Stimulated activated CD8-positive, alpha-beta memory T cell treated with anti-CD3 and anti-CD28 coated beads, Interleukin-7, amount 100 ng/mL, for 48 hours (primary cell): Measurements from ENCODE around the gene LYSMD1.

Experiments
- DNase-seq, 2 donors: peaks; one replicate each; pipeline ENCODE4 v3.0.0-alpha.2; 2020; ENCODE audit warnings: low read depth in 1 of 2; ENCODE audit errors: extremely low read depth in 1 of 2

Gene LYSMD1

DNA sequence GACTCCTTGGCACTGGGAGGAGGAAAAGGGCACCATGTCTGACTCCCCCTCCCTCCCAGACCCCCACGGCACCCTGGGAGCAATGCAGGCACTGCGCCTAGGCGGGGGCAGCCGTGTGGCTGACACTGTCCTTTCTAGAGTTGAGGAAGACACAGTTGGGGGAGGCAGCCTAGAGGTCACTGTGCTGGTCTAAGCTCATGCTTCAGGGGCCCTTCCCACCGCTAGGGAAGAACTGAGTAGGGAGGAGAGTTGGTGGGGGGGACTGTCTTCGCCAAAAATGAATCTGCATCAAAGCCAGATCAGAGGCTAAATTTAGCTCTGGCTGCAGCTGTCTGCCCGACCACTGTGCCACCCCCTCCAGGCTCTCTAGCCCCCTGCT, 22.7 kb downstream of the LYSMD1 start:
- DNase-seq, result no peak

DNA sequence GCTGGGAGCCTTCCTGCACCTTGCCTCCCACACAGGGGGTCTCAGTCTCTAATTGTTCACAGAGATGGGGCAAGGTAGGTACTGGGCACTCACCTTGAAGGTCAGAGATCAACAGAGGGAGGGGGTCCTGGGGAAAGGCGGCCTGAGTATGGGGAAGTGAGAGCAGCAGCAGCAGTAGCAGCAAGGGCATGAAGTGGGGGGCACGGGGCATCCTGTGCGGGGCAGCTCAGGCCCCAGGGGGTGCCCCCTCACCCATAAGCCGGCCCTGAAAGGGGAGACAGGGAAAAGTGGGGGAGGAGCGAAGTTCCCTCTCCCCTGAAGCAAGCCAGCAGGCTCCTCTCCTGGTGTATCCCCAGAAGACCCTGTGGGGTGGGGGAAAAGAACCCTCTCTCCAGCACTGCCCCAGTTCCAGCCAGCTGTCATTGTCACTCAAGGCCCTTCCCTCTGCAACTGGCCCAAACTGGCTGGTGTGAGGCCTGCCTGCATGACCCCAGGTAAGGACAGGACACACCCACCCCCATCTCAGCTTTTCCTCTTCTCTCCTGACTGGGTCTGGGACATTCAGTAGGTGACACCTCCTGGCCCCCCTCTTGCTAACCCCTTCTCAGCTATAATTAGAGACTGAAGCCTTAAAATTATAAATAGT, 23.2 kb downstream of the LYSMD1 start:
- no peak for DNase-seq

DNA sequence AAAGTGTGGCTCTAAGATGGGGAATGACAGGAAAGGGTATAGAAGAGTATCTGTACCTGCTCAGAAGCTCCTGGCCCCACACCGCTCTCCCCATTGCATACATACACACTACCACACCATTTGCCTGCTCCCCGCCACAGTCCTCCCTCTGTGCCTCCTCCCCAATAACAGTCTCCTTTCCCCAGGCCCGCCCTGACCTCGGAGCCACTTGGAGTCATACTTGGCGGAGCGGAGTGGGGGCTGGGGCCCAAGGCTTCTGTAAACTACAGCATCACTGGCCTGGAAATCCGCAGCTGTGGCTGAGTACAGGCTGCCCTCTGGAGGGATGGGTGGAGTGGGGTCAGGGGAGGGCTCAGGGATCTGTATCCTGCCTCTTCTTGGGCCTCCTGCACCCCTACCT, 27.9 kb downstream of the LYSMD1 start:
- no peak for DNase-seq

GRCh38 chr1:151135433-151136385, 30.0 kb downstream of the LYSMD1 start:
- no peak for DNase-seq

GRCh38 chr1:151134991-151135390, 30.7 kb downstream of the LYSMD1 start:
- no peak for DNase-seq

DNA sequence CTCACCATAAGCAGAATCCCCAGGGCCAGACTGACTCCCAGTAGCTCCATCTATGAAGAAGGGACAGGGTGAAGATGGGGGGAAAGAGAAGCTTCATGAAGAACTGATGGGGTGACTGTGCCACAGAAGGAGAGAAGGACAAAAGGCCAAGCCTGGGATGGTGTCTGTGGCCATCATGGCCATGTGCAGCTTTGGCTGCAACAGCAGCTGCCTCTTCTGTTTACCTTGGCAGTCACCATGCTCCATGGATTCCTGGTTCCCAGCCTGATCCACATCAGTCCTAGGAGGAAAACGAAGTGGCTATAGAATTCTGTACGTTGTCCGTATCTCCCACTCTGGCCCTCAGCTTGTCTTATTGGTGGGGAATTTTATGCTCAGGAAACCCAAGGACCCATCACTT, 31.3 kb downstream of the LYSMD1 start:
- no peak for DNase-seq

- DNase-seq, result no peak
These were observed 32.5 kb downstream of the LYSMD1 start for GRCh38 chr1:151133018-151133806.

DNA sequence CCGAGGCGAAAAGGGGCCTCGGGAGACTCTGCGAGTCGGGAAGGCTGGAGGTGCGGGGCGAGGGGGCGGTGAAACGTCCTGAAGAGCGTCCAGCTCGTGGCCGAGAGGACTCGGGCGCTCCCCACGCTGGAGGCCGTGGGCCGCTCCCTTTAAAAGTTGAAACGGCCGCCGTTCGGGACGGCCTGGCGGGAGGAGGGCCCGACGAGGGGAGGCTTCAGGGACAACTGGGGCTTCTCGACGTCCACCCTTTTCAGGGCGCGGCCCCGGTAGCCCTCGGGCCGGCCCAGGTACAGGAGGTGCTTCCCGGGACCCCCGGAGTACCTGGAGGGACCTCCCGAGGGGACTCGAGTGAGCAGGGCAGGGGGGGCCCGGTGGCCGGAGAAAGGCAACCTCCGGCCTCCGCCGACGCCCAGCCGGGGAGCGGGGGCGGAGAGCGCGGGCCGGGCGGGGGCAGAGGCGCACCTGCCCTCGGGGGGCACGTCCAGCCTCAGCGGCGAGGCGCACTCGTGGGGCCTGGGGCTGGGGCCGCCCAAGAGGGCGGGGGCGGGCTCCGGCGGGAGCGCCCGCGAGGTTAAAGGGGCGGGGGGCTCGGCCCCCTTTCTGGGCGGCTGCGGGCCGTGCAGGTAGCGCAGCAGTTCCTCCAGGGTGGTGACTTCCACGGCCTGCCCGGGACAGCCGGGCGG, 33.2 kb downstream of the LYSMD1 start:
- no peak for DNase-seq

DNA sequence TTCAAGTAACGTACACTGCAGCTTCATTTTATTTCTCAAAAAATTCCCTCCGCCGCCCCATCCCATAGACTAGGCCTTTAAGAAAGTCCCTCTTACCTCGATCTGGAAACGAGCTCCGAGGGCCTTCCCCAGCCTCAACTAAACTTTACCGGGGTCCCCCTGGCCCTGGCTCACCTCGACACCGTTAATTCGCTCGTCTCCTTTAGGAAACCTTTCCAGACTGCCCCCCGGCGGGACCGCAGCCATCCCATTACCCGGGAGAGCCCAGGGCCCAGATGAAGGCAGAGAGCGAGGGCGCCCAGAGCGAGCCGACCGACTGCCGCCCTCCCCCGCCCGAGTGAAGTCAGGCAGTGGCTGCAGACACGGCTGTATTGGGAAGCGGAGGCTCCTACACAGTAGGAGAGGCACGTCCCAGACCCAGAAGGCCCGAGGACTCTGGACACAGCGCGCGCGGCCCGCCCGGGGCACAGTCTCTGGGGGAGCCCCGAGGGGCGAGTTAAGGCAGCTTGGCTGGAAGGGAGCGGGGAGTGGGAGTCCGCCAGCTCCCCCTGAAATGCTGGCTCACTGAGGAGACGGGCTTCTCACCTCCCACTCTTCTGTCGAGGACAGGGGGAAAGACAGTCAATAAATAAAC, 33.9 kb downstream of the LYSMD1 start:
- no peak for DNase-seq

DNA sequence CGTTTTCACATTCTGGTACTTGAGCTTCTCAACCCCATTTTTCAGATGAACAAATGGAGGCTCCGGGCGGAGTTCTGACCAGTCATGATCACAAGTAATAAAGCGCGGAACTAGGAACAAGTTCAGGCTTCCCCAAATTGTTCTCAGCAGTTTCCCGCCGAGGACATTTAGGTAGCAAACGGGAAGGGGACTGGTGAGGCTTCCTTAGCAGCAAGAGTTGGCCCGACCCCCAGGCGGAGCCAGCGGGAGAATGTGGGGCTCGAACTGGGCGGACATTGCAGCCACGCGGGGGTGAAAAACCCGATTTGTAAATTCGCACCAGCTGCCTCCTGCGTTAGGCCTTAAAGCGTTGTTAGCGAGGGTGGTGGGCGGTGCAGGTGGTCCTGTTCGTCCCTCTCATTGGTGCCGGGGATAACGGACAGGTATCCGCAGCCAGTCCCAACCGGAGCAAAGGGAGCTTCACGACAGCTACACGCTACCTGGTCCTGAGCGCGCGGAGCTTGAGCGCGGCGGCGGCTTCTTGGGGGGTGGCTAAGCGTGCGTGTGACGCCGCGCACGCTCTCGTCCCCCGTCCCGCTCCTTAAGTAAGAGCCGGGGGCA, 34.6 kb downstream of the LYSMD1 start:
- peak; percentile 70 to 90 for DNase-seq

GRCh38 chr1:151128800-151129199, 36.9 kb downstream of the LYSMD1 start:
- no peak for DNase-seq

GRCh38 chr1:151124763-151125403, 40.8 kb downstream of the LYSMD1 start:
- no peak for DNase-seq

DNA sequence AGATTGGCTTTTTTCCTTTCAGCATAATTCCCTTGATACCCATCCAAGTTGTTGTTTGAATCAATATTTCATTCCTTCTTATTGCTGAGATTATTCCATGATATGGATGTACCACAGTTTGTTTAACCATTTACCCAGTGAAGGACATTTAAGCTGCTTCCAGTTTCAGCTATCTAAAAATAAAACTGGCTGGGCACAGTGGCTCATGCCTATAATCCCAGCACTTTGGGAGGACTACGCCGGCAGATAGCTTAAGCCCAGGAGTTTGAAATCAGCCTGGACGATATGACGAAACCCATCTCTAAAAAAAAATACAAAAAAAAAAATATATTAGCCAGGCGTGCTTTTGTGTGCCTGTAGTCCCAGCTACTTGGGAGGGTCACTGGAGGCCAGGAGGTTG, 51.8 kb downstream of the LYSMD1 start:
- no peak for DNase-seq
